GM19455 (cell line): ENCODE results near the gene PNO1.

Experiments used
- ATAC-seq: cut with Tn5 transposase; IDR thresholded peaks from one replicate; pipeline ENCODE4 v1.9.1; 2021; ENCODE audit not compliant: unreplicated experiment

The PNO1 gene

DNA sequence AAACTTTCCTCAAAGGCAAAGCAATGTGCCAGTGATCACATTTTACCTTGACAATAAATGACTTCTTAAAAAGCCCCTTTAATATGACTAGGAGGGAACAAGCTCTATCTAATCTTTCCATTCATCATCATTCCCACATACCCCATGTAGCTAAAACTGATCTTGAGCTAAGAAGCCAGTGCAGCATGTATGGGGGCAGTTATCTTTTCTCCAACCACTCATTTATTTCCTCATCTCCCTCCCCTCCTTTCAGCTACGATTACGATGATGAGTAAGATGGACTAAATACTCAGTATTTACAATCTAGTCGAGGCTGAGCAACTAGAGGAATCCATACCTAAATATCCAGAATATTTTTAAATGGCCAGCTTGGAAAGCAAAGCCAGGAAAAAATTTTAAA, 35.5 kb downstream of the PNO1 start:
- ATAC-seq = no peak

DNA sequence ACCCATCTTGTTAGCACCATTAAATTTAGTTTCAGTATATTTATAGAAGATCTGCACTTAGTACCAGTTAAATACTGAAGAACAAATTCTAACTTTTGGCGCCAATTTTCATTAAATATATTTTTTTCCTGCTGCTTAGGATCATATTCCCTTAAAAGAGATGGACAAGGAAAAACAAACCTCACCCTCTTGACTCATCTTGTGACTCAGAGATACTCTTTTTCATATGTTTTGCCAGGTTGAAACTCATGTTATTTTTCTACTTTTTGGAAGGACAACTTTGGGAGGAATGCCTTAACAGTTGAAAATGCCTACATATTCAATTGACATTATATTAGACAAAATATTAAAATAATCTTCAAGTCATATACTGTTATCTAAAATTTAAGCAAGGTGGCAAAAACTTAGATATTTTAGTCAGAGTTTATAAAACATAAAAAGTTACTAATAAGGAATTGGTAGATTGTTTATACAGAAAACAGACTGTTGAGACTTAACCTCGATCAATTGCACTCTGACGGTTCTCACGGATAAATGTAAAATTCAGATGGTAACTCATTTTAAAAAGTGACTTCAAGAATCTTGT, 36.2 kb downstream of the PNO1 start:
- ATAC-seq = no peak

DNA sequence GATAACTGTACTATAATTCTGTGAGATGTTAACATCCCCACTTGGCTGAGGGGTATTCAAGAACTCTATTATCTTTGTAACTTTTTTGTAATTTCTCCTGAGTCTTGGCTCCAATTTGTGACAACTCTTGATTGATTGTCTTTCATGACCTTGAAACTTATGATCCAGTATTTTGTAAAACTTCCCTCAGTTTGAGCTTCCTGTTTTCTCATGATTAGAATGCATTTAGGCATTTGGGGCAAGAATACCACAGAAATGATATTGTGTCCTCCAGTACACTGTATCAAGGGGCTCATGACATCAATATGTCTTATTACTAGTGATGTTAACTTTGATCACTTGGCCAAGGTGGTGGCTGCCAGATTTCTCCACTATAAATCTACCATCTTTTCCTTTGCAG, 37.4 kb downstream of the PNO1 start:
- ATAC-seq = no peak

DNA sequence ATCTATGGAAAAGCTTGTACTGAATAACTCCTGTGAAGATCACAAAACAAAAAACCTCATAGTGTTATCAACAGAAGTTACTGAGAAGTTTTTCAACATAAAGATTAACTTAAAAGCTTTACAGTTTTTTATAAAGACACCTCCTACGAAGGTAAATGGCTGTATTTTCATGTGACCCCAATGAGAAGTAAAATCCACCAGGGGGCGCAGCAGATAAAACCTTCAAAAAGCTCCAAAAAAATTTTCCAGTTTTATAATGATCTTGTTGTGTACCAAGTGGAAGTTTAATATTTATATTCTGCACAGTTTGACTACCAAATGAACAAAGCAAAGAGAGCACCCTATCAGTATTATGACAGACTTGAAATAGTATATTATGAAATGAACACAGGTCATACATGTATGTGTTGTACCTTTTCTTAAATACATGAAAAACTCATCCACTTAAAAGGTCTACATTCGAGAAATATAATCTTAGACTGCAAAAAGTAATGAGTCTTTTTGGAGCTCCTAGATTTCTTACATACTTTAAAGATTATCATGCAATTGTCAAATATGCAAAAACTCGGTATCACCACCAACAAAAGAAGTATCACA, 38.5 kb downstream of the PNO1 start:
- no peak for ATAC-seq

DNA sequence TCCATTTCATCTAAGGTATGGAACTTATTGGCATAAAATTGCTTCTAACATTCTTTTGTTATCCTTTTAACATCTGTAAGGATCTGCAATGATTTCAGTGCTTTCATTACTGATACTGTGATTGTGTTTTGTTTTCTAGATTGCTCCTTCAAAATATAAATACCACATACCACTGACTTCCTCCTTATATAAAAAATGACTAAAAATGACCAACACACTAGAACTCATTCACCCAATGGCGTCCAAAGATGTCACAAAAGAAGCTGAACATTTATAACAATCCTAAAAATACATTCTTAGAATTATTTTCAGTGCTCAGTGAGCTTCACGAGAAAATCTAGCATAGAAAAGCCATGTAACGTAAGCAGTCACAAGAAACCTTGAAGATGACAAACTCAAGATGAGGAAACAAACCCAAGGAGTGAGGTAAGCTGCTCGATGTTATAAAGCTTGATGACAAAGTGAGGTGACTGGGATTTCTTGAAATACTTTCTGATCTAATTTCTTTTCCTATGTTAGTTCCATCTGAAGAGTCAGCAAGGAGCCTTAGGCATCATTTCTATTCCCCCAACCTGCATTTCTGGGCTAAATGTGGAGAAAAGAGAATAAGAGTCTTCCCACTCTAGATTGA, 42.6 kb downstream of the PNO1 start:
- ATAC-seq = no peak

DNA sequence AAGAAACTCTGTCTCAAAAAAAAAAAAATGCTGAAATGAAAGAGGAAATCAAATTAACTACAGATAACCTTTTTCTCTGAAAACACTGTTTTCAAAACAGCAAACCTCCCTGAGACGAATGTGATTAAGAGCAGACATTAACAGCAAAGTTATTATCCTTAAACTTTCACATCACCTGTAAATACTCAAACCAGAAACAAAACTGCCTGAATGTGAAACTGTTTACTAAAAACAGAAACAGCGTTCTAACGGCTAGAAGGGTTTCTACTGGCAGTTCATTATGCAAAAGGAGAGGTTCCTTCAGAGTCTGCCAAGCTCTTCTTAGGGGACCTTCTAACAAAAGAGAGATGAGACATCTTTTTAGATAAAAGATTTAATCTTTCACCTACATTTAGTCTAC, 45.9 kb downstream of the PNO1 start:
- peak; percentile 91 for ATAC-seq

DNA sequence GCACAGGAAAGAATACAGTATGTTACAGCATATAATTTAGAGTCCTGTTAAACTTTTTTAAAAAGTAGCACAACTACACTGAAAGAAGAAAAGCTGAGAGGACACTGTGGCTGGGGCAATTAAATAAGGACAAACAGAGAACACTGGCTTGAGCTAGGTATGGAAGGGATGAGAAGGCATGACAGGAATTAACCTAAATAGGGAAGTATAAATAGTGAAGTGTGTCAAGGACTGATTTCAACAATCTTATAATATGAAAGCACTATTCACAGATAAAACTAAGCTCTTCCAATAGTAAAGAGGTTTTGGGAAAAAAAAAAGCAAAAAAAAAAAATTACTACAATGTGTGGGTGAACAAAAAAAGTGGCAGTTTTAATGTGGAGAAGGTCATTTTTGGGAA, 49.1 kb downstream of the PNO1 start:
- ATAC-seq = no peak

DNA sequence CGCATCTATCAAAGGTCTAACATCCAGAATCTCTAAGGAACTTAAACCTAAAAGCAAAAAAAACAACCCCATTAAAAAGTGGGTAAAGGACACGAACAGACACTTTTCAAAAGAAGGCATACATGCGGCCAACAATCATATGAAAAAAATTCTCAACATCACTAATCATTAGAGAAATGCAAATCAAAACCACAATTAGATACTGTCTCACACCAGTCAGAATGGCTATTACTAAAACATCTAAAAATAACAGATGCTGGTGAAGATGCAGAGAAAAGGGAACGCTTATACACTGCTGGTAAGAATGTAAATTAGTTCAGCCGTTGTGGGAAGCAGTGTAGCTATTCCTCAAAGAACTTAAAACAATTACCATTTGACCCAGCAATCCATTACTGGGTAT, 56.7 kb downstream of the PNO1 start:
- ATAC-seq = peak; percentile 76

DNA sequence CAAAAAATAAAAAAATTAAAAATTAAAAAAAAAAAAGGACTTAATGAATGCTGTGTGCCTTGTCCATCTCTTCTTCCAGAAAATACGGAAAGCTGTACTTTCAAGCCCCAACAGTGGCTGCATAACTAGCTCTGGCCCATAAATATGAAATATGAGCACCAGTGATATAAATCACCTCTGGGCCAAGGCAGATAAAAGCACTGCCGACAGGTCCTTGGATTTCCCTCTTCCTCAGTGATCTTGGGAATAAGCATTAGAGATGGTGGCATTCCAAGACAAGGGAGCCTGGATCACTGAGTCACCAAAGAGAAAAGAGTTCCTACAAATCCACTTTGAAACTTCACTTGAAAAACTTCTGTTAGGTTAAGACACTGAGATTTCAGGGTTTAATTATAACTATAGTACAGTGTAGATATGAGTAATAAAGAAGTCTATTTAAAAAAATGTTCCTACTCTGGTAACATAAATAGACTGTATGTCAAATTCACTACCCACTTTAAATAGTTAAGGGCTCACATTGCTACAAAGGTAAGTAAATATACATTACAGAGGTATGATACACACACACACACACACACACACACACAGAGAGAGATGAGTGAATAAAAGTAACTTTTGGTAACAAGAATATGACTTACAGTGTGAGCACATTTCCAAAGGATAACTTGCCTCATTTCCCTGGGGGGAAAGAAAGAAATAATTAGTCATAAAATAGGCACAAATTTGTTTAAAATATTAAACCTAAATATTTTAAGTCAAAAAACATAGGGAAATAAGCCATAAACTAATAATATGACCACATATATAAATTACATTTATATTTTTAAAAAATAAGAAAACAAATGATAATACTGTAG, 59.0 kb downstream of the PNO1 start:
- ATAC-seq = no peak

DNA sequence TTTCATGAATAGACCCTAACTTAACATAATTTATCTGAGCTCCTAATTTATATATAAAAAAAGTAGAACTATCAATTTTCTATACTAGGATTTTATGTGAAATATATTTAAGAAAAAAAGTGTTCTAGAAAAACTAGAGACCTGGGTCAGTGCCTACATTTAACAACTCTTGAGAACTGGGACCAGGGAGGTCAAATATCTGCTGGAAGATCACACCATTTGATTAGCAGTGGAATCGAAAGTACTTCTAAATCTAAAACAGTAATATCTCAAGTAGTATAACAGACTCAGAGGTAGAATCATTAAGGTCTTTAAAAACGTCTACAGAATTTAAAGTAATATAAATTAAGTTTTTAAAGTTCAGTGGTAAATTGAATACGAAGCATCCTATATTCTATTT, 60.0 kb downstream of the PNO1 start:
- no peak for ATAC-seq

DNA sequence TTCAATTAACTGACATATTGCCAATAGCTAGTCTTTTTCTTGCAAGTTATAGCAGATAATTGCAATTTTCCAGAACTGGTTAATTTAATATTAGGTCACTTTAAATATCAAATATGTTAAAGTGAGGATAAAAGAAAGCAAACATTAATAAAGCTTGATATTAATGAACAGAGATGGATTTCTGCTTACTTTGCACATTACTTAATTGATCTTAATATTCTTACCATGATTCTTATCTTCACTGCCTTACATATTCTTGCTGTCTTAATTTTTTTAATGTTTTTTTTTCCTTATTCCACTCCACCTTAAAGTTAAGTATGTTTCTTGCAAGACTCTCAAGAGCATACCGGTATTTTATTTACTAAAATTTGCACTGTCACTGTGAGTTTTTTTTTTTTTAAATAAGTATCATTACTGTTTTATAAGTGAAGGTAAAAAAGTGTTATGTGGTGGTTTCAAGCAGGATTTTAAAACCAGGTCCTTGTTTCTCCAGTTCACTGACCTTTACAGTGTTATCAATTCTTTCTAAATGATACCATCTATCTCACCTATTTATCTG, 60.7 kb downstream of the PNO1 start:
- ATAC-seq = no peak

DNA sequence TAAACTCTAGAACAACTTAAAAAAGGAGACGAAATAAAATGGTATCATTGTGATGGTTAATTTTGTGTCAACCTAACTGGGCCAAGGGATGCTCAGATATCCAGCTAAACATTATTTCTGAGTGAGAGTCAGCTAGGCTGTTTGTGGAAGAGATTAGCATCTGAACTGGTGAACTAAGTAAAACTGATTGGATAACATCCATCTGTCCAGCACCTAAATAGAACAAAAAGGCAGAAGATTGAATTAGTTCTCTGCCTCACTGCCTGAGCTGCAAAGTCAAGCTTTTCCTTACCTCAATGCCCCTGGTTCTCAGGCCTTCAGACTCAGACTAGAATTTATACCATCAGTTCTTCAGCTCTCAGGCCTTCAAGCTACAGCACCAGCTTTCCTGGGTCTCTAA, 64.6 kb downstream of the PNO1 start:
- ATAC-seq = no peak

DNA sequence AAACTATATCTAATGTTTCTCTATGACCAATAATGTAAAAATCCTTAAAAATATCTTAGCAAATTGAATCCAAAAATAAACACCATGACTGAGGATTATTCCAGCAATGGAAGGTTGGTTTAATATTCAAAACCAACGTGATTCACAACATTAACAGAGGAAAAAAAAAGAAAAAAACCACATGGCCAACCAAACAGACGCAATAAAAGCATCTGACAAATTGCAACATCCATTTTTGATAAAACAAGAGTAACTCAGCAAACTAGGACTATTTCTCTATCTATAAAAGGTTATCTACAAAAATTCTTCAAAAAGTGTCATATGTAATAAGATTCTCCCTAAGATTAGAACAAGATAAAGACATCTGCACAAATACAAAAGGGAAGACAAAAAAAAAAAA, 65.7 kb downstream of the PNO1 start:
- ATAC-seq = no peak

DNA sequence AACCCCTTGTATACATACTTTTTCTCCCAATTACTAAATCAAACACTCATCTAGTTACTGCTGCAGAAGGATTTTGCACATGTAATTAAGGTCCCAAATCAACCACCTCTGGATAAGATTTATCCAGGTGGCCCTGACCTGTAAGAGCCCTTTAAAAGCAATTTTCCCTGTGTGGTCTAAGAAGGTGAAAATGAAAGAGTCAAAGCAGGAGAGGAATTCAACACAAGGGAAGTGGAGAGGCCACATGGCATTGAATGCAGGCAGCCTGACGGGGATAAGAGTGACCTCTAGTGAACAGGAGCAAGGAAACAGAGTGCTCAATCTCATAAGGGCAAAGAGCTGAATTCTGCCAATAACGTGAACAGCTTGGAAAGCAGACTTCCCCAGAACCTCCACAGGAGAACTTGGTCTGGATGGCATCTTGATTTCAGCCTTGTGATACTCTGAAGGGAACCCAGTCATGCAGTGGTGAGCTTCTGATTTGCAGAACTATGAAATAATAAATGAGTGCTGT, 67.5 kb downstream of the PNO1 start:
- peak; percentile 69 for ATAC-seq
